ENCODE data around the gene VTCN1.

DNA sequence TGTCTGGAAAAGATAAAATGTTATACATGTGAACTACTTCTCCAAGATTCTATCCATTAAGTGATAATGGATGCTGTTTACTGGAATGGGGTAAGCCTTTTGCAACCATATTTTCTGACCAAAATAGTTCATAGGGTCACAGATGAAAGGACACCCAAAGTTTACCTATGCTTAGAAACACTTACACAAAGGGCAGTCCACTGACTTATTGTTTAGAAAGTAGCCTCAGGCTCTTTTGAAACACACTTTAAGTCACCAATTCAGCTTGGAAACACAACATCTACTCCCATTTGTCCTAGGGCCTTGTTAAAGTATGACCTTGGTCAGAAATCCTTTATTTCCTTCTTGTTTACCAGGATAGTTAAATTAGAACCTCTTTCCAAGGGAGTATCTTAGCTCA is 28.7 kb upstream of the VTCN1 start:
- TF ChIP-seq POLR2A (IDR thresholded peaks at IDR 0.05; ENCODE audit: low read depth) (no peak), POLR2AphosphoS5 (IDR thresholded peaks at IDR 0.05) (no peak), EP300 (IDR thresholded peaks at IDR 0.05) (no peak)
- TF ChIP-seq, protein P1, sequence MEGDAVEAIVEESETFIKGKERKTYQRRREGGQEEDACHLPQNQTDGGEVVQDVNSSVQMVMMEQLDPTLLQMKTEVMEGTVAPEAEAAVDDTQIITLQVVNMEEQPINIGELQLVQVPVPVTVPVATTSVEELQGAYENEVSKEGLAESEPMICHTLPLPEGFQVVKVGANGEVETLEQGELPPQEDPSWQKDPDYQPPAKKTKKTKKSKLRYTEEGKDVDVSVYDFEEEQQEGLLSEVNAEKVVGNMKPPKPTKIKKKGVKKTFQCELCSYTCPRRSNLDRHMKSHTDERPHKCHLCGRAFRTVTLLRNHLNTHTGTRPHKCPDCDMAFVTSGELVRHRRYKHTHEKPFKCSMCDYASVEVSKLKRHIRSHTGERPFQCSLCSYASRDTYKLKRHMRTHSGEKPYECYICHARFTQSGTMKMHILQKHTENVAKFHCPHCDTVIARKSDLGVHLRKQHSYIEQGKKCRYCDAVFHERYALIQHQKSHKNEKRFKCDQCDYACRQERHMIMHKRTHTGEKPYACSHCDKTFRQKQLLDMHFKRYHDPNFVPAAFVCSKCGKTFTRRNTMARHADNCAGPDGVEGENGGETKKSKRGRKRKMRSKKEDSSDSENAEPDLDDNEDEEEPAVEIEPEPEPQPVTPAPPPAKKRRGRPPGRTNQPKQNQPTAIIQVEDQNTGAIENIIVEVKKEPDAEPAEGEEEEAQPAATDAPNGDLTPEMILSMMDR (IDR thresholded peaks at IDR 0.05): no peak
